Activated naive CD8-positive, alpha-beta T cell treated with anti-CD3 and anti-CD28 coated beads, Interleukin-2, amount 50 U/mL, for 24 hours (primary cell): ENCODE data around the gene FXYD4.

Experiments used
- ATAC-seq: fragments of 150-1000 bp; cut with Tn5 transposase; one replicate; pipeline ENCODE4 v1.10.0; 2021
- DNase-seq: peaks from one replicate; pipeline ENCODE4 v3.0.0; 2021
- H3K27ac Mint-ChIP-seq: one replicate; pipeline ENCODE4 v1.8.0; 2021; ENCODE audit warnings: mild to moderate bottlenecking, mixed read lengths
- H3K27me3 Mint-ChIP-seq: one replicate; pipeline ENCODE4 v1.8.0; 2021; ENCODE audit warnings: mixed read lengths
- H3K36me3 Mint-ChIP-seq: one replicate; pipeline ENCODE4 v1.8.0; 2021; ENCODE audit warnings: low read depth, mixed read lengths
- H3K4me1 Mint-ChIP-seq: one replicate; pipeline ENCODE4 v1.8.0; 2021; ENCODE audit warnings: mixed read lengths
- H3K4me3 Mint-ChIP-seq: one replicate; pipeline ENCODE4 v1.8.0; 2021; ENCODE audit warnings: mild to moderate bottlenecking, moderate library complexity, mixed read lengths
- H3K9me3 Mint-ChIP-seq: one replicate; pipeline ENCODE4 v1.8.0; 2021; ENCODE audit warnings: mixed read lengths

Gene FXYD4

GRCh38 chr10:43376046-43376635 is 4.7 kb downstream of the FXYD4 start:
- no peak for DNase-seq
- peaks cover 12% of the 10 kb centered on the region for H3K4me1 Mint-ChIP-seq
- H3K4me3 Mint-ChIP-seq = no peak overlapping the region
- no peak for ATAC-seq
- H3K9me3 Mint-ChIP-seq = no peaks in the 10 kb centered on the region
- no peaks in the 10 kb centered on the region for H3K36me3 Mint-ChIP-seq
- no peak overlapping the region for H3K27ac Mint-ChIP-seq
- H3K27me3 Mint-ChIP-seq = no peaks in the 10 kb centered on the region

DNA sequence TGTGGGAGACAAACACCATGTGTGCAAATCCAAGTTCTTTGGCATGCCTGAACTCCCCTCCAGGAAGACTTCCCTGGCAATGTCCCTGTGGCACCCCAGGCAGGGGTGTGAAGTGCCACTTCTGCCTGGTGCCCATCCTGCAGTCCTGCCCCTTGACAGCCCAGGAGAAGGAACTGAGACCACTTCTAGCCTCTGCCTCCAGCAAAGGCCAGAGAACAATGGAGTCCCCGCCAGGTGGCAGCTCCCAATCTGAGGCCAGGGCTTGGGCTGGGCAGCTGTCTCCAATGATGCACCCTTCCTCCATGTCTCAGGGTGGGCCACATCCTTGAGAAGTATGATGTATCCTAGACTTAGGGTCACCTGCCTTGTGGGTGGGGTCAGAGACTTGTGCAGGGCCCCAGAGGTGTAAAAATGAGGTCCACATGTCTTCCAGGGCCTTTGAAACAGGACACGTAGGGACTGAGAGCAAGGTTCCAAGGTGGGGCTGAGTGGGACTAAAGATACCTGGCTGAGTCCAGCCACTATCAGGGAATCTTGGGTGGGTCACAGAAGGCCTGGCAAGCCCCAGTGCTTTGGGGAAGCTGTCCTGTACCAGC is 5.5 kb downstream of the FXYD4 start:
- Mint-ChIP-seq H3K9me3 (no peaks in the 10 kb centered on the region), H3K27me3 (no peaks in the 10 kb centered on the region), H3K27ac (no peak overlapping the region), H3K4me3 (no peak overlapping the region), H3K4me1 (peaks cover 12% of the 10 kb centered on the region), H3K36me3 (no peaks in the 10 kb centered on the region)
- ATAC-seq (no peak), DNase-seq (no peak)

- H3K4me3 Mint-ChIP-seq = no peak overlapping the region
- no peak for ATAC-seq
- H3K9me3 Mint-ChIP-seq = no peaks in the 10 kb centered on the region
Measured at GRCh38 chr10:43377424-43377883, 6.0 kb downstream of the FXYD4 start.

DNA sequence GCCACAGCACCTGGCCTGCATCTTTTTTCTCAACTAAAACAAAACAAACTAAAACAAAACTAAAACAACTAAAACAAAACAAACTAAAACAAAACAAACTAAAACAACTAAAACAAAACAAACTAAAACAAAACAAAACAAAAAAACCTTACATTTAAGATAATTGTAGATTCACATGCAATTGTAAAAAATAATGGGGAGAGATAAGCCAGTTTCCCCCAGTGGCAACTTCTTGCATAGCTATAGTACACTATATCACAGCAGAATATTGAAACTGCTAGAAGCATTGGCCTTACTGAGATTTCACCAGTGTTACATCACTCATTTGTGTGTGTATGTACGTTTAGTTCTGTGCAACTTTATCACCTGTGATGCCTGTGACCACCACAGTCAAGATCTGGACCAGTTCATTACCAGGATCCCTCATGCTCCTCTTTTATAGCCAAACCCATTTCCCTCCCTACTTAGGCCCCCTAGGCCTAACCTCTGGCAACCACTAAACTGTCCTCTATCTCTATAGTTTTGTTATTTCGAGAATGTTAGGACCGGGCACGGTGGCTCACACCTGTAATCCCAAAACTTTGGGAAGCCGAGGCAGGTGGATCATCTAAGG is 9.3 kb downstream of the FXYD4 start:
- Mint-ChIP-seq H3K27me3 (no peaks in the 10 kb centered on the region), H3K4me3 (no peak overlapping the region), H3K36me3 (peaks cover 5% of the 10 kb centered on the region), H3K4me1 (peaks cover 3% of the 10 kb centered on the region), H3K9me3 (no peaks in the 10 kb centered on the region), H3K27ac (no peak overlapping the region)
- peak; percentile 44 for ATAC-seq
- no peak for DNase-seq

More at GRCh38 chr10:43377424-43377883, 6.0 kb downstream of the FXYD4 start:
- Mint-ChIP-seq H3K27me3 (no peaks in the 10 kb centered on the region), H3K27ac (no peak overlapping the region), H3K4me1 (peaks cover 12% of the 10 kb centered on the region), H3K36me3 (no peaks in the 10 kb centered on the region)
- DNase-seq = no peak

GRCh38 chr10:43383204-43383971 is 12.0 kb downstream of the FXYD4 start:
- H3K4me1 Mint-ChIP-seq = peaks cover 15% of the 10 kb centered on the region
- peak overlapping the region; percentile 64 for H3K27ac Mint-ChIP-seq
- DNase-seq (no peak), ATAC-seq (no peak)
- H3K27me3 Mint-ChIP-seq = no peaks in the 10 kb centered on the region
- H3K9me3 Mint-ChIP-seq = no peaks in the 10 kb centered on the region
- peaks cover 31% of the 10 kb centered on the region for H3K36me3 Mint-ChIP-seq
- no peak overlapping the region for H3K4me3 Mint-ChIP-seq

DNA sequence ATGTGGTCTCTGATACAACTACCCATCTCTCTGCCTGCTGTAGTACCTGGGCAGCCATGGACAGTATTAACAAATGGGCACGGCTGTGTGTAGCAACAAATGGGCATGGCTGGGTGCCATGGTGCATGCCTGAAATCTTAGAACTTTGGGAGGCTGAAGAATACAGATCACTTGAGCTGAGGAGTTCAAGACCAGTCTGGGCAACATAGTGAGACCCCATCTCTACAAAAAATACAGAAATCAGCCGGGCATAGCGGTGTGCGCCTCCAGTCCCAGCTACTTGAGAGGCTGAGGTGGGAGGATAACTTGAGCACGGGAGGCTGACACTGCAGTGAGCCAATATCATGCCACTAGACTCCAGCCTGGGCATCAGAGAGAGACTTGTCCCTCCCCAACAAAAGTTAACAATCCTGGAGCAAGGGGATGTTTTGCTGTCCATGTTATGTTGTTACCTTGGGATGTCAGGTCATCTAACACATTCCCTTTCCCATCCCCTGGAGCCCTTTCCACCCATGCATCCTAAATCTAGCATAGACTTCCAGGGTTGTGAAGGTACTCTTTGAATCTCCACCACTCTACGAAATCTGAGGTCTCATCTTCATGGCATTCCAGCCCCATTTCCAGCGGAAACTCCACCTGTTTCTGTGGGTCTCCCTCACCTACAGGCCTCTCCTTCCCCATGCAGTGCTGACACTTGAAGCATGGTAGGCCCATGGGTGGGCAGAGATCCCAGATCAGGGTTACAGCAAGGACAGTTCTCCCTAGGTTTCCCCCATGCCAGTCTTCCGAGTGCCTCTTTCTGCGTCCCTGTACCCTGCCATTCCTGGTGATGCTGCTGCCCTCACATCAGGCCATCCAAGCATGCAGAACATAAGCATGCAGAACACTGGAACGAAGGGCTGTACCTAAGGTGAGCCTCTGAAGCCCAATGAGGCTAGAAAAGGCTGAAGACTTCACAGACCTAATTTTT is 13.1 kb downstream of the FXYD4 start:
- ATAC-seq (peak; percentile 18), DNase-seq (no peak)
- Mint-ChIP-seq H3K36me3 (peaks cover 42% of the 10 kb centered on the region), H3K27me3 (no peaks in the 10 kb centered on the region), H3K4me1 (peaks cover 22% of the 10 kb centered on the region), H3K4me3 (no peak overlapping the region), H3K9me3 (no peaks in the 10 kb centered on the region), H3K27ac (peak overlapping the region; percentile 64)

- H3K4me1 Mint-ChIP-seq = peaks cover 30% of the 10 kb centered on the region
- no peak for DNase-seq
- no peak overlapping the region for H3K4me3 Mint-ChIP-seq
- H3K36me3 Mint-ChIP-seq = peaks cover 52% of the 10 kb centered on the region
- no peaks in the 10 kb centered on the region for H3K27me3 Mint-ChIP-seq
- ATAC-seq = no peak
- H3K9me3 Mint-ChIP-seq = no peaks in the 10 kb centered on the region
- H3K27ac Mint-ChIP-seq = no peak overlapping the region
Measured at GRCh38 chr10:43385412-43386004, 14.1 kb downstream of the FXYD4 start.

GRCh38 chr10:43386549-43386948 is 15.1 kb downstream of the FXYD4 start:
- peak overlapping the region; percentile 68 for H3K27ac Mint-ChIP-seq
- H3K27me3 Mint-ChIP-seq = no peaks in the 10 kb centered on the region
- peak; percentile 15 for ATAC-seq
- peaks cover 36% of the 10 kb centered on the region for H3K4me1 Mint-ChIP-seq
- H3K4me3 Mint-ChIP-seq = no peak overlapping the region
- peaks cover 62% of the 10 kb centered on the region for H3K36me3 Mint-ChIP-seq
- no peak for DNase-seq
- no peaks in the 10 kb centered on the region for H3K9me3 Mint-ChIP-seq

- Mint-ChIP-seq H3K36me3 (peaks cover 68% of the 10 kb centered on the region), H3K4me3 (no peak overlapping the region), H3K9me3 (no peaks in the 10 kb centered on the region), H3K27ac (peak overlapping the region; percentile 68), H3K27me3 (no peaks in the 10 kb centered on the region), H3K4me1 (peaks cover 40% of the 10 kb centered on the region)
- no peak for ATAC-seq
- no peak for DNase-seq
Measured at GRCh38 chr10:43386981-43387677, 15.7 kb downstream of the FXYD4 start.

DNA sequence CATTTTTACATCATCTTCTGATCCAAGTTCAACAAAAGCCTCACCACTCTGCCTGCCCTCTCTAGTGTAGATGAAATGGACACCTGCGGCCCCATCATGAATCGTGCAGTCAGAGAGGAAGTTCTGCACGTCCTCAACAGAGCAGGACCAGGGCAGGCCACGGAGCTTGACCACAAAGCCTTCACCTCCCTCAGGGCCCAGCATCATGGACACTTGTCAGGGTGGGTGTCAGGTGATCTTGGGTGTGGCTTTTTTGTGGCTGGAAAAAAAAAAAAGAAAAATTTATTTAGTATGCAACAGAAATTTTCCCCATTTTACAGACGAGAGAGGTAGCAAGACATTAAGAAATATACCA is 16.2 kb downstream of the FXYD4 start:
- peak overlapping the region; percentile 68 for H3K27ac Mint-ChIP-seq
- DNase-seq (no peak), ATAC-seq (no peak)
- no peaks in the 10 kb centered on the region for H3K27me3 Mint-ChIP-seq
- peaks cover 73% of the 10 kb centered on the region for H3K36me3 Mint-ChIP-seq
- no peaks in the 10 kb centered on the region for H3K9me3 Mint-ChIP-seq
- peaks cover 44% of the 10 kb centered on the region for H3K4me1 Mint-ChIP-seq
- no peak overlapping the region for H3K4me3 Mint-ChIP-seq

GRCh38 chr10:43389867-43390266 is 18.4 kb downstream of the FXYD4 start:
- Mint-ChIP-seq H3K27ac (peak overlapping the region; percentile 84), H3K9me3 (no peaks in the 10 kb centered on the region), H3K4me3 (no peak overlapping the region), H3K27me3 (no peaks in the 10 kb centered on the region), H3K4me1 (peaks cover 63% of the 10 kb centered on the region), H3K36me3 (peaks cover 94% of the 10 kb centered on the region)
- no peak for ATAC-seq
- DNase-seq = no peak

DNA sequence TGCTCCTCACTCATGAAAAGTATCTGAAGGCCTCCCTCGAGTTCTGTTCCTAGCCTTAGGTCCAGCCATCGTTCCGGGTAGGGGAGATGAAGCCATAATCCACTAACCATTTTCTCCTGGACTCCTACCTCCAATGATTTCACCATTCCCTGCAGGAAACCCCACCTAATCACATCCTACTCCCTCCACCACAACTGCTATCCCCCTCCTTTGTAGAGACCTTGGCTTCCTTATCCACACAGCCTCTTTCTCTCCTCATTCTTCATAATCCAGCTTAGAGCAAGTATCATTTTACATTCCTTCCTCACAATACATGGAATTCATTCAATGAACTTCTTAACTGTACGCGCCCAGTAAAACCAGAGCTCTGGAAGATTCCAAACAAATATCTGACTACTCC is 18.9 kb downstream of the FXYD4 start:
- H3K27me3 Mint-ChIP-seq = no peaks in the 10 kb centered on the region
- peak overlapping the region; percentile 30 for H3K4me3 Mint-ChIP-seq
- H3K9me3 Mint-ChIP-seq = no peaks in the 10 kb centered on the region
- DNase-seq (no peak), ATAC-seq (no peak)
- peak overlapping the region; percentile 84 for H3K27ac Mint-ChIP-seq
- peaks cover 98% of the 10 kb centered on the region for H3K36me3 Mint-ChIP-seq
- H3K4me1 Mint-ChIP-seq = peaks cover 68% of the 10 kb centered on the region

- DNase-seq (no peak), ATAC-seq (no peak)
- Mint-ChIP-seq H3K9me3 (no peaks in the 10 kb centered on the region), H3K4me1 (peaks cover 72% of the 10 kb centered on the region), H3K27ac (peak overlapping the region; percentile 84), H3K36me3 (peaks cover 98% of the 10 kb centered on the region), H3K27me3 (no peaks in the 10 kb centered on the region), H3K4me3 (peak overlapping the region; percentile 30)
Measured at GRCh38 chr10:43390759-43391158, 19.3 kb downstream of the FXYD4 start.
